Stimulated activated CD4-positive, alpha-beta T cell treated with anti-CD3 and anti-CD28 coated beads, Interleukin-2, amount 100 ng/mL, for 48 hours (primary cell): Measurements from ENCODE around the gene PPIP5K2.
"Not testable (repeated sequence)": the region's sequence is repeated elsewhere in the genome, so short reads cannot be mapped to it uniquely, and the experiment has no call there.

Experiments used
- DNase-seq, 2 donors: peaks; one replicate each; pipeline ENCODE4 v3.0.0-alpha.2; 2020

The PPIP5K2 gene

DNA sequence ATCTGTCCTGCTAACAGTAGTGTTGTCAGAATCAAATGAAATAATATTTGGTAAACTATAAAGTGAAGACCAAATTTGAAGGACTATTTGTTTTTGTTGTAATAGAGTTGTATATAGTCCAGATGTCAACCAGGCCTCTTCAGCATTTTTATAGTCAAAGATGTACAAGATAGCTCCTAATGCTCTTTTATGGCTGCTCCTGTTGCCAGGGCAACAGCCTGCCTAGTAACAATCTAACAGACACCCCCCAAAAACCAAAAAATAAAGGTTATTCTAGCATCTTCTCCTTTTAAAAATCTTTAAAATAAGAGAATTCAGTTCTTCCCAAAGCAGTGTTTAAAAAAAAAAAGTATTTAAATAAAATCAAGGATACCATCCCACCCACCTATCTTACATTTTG is 89.0 kb downstream of the PPIP5K2 start:
- no peak for DNase-seq

GRCh38 chr5:103210952-103211351 is 90.9 kb downstream of the PPIP5K2 start:
- DNase-seq, result no peak

DNA sequence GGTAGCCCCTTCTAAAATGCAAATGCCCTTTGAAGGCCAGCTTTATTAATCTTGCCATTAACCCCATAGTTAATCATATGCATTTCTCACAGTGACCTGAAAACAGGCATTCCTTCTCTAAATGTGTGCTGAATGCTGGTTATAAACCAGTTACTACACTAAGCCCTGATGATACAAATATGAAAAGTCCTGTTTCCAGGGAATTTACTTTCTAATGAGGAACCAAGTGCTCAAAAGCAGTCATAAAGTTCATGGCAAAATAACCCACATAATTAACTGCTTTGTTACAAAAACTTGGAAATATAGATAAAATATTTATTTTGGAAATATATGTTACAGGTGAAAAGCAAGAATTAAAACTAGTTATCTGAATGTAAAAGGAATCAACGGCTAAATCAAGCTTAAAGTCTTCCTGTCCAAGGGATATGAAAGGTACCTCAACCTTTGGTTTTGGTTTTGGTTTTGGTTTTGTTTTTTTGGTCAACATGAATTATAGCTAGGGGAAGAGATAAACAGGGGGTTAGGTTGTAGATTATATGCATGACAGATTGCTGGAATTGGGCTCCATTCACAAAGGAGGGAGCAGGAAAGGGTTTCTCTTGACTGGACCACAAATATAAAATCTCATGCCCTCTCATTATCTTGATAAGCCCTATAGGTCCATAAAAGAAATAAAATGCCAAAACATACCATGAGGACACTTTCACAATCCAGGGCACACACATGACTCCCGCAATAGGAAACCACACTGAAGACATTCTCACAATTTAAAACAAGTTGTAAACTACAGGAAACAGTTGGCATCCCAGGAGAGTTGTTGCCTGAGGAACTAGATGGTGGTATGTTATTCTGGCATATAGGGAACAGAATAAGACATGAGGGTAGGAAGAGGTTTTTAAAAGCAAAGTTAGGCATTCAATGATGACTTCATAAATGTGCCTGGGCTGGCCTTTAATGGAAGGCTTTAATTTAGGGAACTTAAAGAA is 91.8 kb downstream of the PPIP5K2 start:
- no peak for DNase-seq

- no peak for DNase-seq
These were observed 96.0 kb downstream of the PPIP5K2 start for GRCh38 chr5:103216137-103216536.

GRCh38 chr5:103216697-103217096 is 96.6 kb downstream of the PPIP5K2 start:
- DNase-seq, result no peak

GRCh38 chr5:103217101-103217500 is 97.0 kb downstream of the PPIP5K2 start:
- no peak for DNase-seq

DNA sequence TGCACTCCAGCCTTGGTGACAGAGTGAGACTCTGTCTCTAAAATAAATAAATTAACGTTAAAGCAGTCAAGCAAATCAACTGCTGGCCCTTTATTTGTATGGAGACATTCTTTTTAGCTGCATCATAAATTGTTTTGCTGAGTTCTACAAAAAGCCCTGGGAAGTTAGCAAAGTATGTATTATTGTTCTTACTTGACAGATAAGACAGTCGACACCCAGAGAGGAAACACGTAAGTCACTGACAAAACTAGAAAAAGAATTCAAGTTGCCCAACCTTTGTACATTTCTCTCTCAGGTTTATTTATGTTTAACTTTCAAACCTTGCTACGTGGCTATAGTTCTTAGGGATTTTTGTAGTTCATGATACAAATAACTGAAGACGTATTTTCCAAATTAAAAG is 98.1 kb downstream of the PPIP5K2 start:
- DNase-seq, result no peak

DNA sequence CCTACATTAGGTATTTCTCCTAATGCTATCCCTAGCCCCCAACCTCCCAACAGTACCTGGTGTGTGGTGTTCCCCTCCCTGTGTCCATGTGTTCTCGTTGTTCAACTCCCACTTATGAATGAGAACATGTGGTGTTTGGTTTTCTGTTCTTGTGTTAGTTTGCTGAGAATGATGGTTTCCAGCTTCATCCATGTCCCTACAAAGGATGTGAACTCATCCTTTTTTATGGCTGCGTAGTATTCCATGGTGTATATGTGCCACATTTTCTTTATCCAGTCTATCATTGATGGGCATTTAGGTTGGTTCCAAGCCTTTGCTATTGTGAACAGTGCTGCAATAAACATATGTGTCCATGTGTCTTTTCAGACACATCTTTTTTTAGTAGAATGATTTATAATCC is 99.0 kb downstream of the PPIP5K2 start:
- DNase-seq, result not testable (repeated sequence)

GRCh38 chr5:103223031-103223955 is 103.2 kb downstream of the PPIP5K2 start:
- DNase-seq, result no peak

DNA sequence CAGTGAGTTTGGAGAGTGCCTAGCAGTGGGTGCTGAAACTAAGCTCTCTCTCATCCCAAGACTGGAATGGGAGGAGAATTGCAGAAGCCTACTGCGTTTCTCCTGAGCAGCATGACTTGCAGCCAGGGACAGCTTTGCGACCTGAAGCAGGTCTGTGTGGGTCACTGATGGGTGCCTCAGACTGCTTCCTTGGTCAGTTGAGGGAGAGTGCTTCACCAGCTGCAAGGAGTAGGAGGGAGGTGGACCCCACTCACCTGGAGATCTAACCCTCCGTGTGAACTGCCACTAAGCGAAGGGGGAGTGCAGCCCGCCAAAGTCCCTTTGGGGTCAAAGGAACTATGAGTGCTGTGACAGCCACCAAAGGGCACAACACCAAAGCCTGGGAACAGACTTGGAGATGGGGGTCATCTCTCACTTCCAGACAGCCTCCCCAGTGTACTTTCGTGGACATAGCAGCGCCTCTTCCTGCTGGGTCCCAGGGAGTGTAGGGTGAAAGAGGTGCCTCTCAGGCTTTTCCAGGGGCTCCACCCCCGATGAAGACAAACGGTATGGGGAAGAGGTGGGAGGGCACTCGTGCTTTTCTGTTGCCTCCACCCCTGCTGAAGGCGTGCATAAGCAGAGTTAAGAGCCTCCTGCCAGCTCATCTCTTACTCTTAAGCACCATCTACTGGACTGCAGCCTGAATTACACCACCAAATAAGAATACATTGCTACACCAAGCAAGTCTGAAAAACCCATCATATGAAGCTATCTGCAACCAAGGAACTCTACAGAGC is 104.2 kb downstream of the PPIP5K2 start:
- DNase-seq, result peak; percentile 13 to 15

DNA sequence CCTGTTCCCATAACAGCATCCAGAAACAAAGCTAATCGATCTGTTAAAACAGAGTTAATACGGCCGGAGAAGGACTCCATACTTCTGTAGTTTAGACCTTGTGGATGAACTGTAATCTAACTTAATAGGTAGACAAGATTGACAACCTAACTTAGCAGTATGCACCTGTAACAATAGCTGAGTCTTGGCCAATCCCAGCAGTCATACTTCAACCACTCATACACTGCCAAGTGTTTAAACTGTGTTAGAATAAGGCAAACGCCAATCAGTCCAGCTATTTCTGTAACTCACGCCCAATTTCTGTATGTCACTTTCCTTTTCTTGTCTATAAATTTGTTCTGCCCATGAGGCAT is 104.8 kb downstream of the PPIP5K2 start:
- DNase-seq, result no peak

- no peak for DNase-seq
These were observed 108.0 kb downstream of the PPIP5K2 start for GRCh38 chr5:103228061-103228460.

- no peak for DNase-seq
These were observed 108.5 kb downstream of the PPIP5K2 start for GRCh38 chr5:103228588-103228987.

GRCh38 chr5:103232393-103232999 is 112.4 kb downstream of the PPIP5K2 start:
- DNase-seq, result no peak

GRCh38 chr5:103234239-103234975 is 114.3 kb downstream of the PPIP5K2 start:
- DNase-seq, result no peak

DNA sequence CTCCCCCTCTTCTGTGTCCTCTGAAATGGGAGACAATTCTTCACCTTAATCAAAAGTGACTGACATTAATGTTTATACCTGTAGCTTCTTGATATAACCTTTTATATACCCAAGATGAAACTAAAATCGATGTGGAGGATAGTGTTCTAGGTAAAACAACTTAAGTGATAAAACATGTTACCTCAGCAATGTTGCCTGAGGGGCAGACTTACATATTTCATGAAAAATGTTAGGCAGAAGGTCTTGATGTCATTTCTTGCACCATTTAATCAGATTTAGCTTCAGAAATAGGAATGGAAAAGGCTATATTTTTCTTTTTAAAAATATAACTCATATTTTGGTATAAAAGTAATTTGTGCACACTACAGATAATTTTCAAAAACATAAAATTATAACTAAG is 115.8 kb downstream of the PPIP5K2 start:
- no peak for DNase-seq

GRCh38 chr5:103237778-103238177 is 117.7 kb downstream of the PPIP5K2 start:
- DNase-seq, result no peak

GRCh38 chr5:103243665-103244064 is 123.6 kb downstream of the PPIP5K2 start:
- DNase-seq, result no peak

DNA sequence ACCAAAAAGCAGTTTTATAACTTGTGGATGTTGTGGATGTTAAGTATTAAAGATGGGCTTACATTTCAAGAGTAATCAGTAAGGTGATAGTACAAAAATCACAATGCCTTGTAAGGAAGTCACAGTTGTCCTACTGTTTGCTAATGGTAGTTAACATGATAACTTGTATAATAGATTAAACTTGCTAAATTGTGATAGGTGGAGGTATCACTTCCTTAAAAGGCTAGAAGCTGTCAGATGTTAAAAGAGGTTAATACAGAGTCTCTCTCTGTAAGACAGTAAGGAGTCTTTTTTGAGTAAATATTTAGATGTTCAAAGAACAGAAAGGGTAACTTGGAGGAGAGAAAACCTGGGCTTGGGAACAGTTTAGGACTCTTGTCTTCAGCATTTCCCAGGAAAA is 124.3 kb downstream of the PPIP5K2 start:
- DNase-seq, result no peak

DNA sequence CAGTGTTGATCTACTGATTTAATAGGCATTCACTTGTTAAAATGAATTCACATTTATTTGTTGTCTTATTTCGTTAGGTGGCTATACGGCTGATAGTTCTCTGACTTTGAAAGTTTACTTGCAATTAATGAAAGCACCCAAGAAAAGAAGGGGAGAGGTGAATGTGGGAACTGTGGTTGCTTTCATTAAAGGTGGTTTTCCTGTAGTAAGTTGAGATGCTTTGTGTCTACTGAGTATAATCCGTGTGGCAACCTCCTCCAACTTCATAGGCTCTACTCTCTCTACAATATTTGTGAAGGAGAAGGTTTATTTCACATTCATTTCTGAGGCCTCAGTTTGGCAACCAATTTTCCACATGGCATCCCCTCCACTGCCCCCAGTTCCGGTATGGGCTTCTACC is 125.7 kb downstream of the PPIP5K2 start:
- no peak for DNase-seq

DNA sequence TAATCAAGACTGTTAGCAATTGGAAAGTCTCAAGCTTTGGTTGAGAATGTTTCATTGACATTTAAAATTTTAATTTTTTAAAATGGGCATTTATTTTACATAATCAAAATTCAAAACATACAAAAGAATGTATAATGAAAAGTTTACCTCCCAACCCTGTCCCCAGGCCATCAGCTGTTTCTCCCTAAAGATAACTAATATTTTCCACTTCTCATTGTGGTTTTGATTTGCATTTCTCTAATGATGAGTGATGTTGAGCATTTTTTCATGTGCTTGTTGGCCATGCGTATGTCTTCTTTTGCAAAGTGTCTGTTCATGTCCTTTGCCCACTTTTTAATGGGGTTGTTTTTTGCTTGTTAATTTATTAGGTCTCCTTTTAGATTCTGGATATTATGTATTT is 127.0 kb downstream of the PPIP5K2 start:
- no peak for DNase-seq

DNA sequence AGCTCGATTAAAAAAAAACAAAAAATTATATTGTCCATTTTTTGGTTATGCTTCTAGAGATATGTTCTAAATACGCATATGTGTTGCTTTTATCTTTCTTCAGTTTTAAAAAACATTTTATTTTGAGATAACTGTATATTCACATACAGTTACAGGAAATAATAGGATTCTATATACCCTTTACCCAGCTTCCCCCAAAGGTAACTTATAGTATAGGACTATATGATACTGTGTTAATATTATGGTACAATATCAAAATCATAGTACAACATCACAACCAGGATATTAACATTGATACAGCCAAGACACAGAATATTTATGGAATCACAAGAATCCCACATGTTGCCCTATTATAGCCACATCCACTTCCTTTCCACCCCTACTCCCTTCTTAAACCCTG is 129.0 kb downstream of the PPIP5K2 start:
- DNase-seq, result no peak
